ENCODE results near the gene KRTAP10-10.
"Not testable (repeated sequence)": the region's sequence is repeated elsewhere in the genome, so short reads cannot be mapped to it uniquely, and the experiment has no call there.

The KRTAP10-10 gene

GRCh38 chr21:44627181-44627822, 9.9 kb upstream of the KRTAP10-10 start:
- not testable (repeated sequence) for DNase-seq

- not testable (repeated sequence) for DNase-seq
These were observed 9.3 kb upstream of the KRTAP10-10 start for GRCh38 chr21:44627831-44628233.

DNA sequence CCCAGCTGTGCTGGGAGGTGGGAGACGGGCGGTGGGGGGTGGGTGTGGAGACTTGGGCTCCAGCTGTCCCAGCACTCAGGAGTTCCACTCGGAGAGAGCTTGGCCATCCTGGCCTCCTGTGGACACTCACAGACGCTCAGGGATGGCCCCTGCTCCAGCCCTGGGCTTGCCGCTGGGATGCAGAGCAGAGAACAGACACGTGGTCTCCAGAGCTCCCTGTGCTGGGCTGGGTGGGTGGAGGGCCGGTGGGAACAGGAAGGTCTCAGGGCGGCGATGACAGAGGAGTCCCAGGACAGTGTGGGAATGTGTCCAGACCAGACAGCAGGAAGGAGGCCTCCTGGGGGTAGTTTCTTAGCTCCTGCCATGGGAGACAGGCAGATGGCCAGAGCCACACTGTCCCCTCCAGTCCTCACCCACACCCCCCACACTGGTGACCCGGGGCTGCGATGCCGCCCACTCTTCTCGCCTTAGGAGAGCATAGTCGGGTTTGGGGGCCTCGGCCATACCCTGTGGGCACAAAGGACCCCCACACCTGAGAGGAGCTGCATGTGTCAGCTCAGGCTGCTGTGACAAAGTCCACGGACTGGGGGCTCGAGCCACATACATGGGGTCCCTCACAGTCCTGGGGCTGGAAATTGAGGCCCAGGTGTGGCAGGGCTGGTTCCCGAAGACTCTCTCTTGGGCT, 8.3 kb upstream of the KRTAP10-10 start:
- no peak for DNase-seq

DNA sequence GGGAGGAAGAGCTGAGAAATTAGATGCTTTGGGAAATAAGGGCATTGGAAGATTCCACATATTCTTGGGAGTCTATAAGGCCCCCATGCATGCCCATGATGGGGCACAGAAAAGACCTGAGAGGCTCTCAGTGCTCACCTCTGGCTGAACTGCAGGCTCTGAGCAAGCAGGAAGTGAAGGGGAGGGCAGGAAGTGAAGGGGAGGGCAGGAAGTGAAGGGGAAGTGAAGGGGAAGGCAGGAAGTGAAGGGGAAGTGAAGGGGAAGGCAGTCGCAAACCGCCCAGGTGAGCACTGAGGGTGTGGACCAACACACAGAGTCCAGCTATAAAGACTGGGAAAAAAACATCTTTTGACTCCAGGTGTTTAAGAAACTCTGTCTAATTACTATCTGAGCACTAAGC, 6.7 kb upstream of the KRTAP10-10 start:
- DNase-seq, result no peak

GRCh38 chr21:44632067-44632466, 5.1 kb upstream of the KRTAP10-10 start:
- DNase-seq, result no peak

- no peak for DNase-seq
These were observed 743 bp upstream of the KRTAP10-10 start for GRCh38 chr21:44636209-44637017.

- DNase-seq, result not testable (repeated sequence)
These were observed 744 bp downstream of the KRTAP10-10 start for GRCh38 chr21:44637851-44638348.

DNA sequence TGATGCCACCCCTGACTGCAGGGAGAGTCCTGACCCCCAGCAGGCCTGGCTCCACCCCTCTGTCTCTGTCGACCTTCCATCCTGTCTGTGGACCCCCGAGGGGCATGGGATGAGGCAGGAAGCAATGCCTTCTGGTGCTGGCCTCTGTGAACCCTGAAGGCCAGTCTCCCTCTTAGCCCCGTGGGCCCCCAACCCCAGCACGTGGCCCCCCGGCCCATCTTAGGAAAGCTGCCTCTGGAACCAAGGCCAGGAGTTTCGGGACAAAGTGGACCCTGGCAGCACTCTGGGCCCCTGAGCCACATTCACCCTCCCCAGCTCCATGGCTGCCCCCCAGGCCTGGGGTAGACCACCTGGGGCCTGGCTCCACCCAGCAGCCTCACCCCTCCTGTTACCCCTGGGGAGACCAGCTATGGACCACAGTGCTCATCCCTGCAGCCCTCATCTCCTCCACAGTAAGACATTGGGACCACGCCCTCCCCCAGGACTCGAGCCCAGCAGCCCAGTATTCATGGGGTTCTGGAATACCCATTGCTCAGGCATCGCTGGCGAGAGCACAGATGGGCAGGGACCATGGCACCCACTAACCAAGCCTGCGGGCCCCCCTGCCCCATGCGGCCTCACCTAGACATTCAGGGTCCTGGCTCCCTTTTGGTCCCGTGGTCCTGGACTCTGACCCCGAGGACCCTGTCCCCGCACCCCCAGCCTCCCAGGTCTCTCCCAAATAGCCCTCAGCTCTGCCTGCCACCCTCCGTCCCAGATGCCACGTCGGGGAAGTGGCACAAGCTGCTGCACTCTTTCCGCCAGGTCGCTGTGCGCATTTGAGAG, 1.6 kb downstream of the KRTAP10-10 start:
- DNase-seq, result not testable (repeated sequence)

DNA sequence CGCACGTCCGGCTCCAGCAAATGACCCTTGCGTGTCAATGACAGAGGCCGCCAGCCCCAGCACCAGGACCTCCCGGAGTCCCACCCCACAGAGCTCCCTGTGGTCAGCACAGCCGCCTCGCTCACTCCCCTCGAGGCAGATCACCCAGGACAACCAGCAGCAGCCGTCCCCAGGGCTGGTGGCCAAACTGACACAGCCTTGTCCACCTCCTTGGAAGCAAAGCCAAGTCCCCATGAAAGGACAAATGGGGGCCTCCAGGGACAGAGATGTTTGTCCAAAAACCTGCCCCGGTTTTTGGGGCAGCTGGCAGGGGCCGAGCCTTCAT, 2.1 kb downstream of the KRTAP10-10 start:
- no peak for DNase-seq

GRCh38 chr21:44640761-44641160, 3.6 kb downstream of the KRTAP10-10 start:
- DNase-seq, result no peak

GRCh38 chr21:44643741-44644310, 6.7 kb downstream of the KRTAP10-10 start:
- no peak for DNase-seq

DNA sequence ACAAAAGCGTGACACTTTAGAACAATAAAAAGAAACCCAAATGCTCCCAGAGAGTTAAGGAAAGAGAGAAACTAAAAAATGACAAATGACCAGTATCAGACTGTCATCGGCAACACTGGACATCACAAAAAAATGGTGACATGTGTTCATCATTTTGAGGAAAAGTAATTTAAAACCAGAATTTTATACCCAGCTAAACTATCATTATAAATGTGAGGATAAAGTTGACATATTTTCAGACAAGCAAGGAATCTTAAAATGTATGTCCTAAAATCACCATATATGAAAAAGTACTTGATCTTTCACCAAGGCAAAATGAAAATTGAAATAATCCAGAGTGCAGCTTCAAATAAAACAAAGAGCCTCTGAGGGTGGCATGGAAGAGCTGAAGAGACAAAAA, 7.7 kb downstream of the KRTAP10-10 start:
- DNase-seq, result no peak

DNA sequence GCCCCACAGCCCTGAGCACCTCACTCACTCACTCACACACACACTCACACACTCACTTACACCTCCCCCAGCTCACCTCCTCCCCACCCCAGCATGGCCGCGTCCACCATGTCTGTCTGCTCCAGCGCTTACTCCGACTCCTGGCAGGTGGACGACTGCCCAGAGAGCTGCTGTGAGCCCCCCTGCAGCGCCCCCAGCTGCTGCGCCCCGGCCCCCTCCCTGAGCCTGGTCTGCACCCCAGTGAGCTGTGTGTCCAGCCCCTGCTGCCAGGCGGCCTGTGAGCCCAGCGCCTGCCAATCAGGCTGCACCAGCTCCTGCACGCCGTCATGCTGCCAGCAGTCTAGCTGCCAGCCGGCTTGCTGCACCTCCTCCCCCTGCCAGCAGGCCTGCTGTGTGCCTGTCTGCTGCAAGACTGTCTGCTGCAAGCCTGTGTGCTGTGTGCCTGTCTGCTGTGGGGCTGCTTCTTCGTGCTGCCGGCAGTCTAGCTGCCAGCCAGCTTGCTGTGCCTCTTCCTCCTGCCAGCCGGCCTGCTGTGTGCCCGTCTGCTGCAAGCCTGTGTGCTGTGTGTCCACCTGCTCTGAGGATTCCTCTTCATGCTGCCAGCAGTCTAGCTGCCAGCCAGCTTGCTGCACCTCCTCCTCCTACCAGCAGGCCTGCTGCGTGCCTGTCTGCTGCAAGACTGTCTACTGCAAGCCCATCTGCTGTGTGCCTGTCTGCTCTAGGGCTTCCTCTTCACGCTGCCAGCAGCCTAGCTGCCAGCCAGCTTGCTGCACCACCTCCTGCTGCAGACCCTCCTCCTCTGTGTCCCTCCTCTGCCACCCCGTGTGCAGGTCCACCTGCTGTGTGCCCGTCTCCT, 9.4 kb downstream of the KRTAP10-10 start, which contains the start of gene KRTAP10-11:
KRTAP10-11 (plus strand) TSS at position 49 of the 856 bp plus-strand sequence; CDS start at position 94, 45 bp downstream.
- not testable (repeated sequence) for DNase-seq

DNA sequence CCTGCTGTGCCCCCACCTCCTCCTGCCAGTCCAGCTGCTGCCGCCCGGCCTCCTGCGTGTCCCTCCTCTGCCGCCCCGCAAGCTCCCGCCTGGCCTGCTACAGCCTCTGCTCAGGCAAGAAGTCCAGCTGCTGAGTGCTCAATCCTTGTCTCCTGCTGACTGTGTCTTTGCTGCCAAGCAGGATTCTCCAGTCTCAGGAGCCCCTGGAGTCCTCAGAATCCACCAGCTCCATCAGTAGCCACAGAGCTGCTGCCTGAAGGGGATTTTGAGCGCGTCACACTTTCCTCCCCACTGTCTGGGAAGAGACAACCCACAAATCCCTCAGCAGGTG, 10.0 kb downstream of the KRTAP10-10 start:
- no peak for DNase-seq

DNA sequence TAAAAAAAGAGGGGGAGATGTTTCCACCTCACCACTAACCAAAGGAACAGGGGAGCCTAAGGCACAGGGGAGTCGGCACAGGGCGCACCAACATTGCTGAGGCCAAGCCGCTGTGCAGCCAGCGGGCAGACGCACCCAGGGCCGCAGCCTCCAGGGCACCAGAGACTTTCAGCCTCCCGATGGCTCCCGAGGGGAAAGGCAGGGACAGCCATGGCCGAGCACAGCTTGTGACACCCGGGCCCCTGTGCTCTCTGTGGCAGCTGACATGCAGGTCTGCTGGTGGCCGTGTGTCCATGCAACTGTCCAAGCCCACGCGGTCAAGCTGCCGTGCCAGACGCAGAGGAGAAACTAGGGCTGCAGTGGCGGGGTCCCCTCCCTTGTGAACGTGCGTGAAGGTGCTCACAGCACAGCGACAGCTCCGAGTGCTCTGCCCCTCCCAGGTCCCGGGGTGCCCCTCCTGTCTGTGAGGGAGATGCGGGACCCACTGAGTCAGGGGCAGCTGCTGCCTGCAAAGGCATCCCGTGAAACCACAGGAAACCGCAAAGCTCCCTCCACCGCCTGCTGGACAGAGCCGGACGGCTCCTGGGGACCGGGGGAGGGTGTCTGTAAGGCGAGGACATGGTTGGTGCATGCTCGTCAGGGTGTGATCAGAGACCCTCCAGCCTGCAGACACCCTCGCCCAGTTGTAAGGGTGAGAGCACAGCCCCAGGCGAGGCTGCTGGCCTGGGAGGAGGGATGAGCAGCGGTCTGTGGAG, 11.6 kb downstream of the KRTAP10-10 start:
- no peak for DNase-seq

DNA sequence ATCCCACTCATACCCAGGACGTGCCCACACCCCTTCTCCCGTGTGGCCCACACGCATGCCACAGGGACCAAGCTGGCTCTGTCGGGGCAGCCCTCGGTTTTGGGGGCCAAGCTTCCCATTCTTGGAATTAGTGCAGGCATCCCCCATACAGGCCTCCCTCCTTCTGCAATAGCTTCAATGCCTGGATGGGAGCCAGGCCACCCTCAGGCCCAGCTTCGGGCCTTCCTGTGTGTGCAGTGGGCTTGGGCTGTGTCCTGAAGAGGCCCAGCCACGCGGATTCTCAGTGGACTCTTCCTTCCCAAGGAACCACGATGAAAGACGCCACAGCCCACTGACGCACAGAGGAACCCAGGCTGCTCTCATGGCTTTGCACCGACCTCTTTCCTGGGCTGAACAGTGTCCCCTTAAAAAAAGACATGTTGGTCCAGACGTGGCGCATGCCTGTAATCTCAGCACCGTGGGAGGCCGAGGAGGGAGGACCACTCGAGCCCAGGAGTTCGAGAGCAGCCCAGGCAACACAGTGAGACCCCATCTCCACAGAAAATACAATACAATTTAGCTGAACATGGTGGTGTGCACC, 12.5 kb downstream of the KRTAP10-10 start:
- no peak for DNase-seq

GRCh38 chr21:44650265-44650972, 13.3 kb downstream of the KRTAP10-10 start:
- DNase-seq, result no peak

GRCh38 chr21:44650973-44651675, 14.0 kb downstream of the KRTAP10-10 start:
- no peak for DNase-seq

GRCh38 chr21:44653123-44653522, 16.0 kb downstream of the KRTAP10-10 start:
- DNase-seq, result no peak
